Smooth muscle cell (in vitro differentiated cells): ENCODE results near the gene MACROD2. TPM values are rescaled to one million over a fixed set of nuclear protein-coding genes. Genes with fewer than 3 reads are reported as not detected.

Experiments used
- DNase-seq: peaks from one replicate; lab custom pipeline; 2025; ENCODE audit not compliant: unreplicated experiment; lab: John Stamatoyannopoulos, UW
- H2AFZ ChIP-seq: fragments of 200-600 bp; sonication (generic); 2 replicates; pipeline ENCODE4 v1.6.0; 2016; ENCODE audit warnings: antibody characterized with exemption, low read depth, mild to moderate bottlenecking
- H3F3A ChIP-seq: fragments of 200-600 bp; sonication (generic); 2 replicates; pipeline ENCODE4 v1.6.0; 2017; ENCODE audit warnings: antibody characterized with exemption, low read depth
- H3K27ac ChIP-seq: fragments of 200-600 bp; sonication (generic); 2 replicates; pipeline ENCODE4 v1.5.1; 2016; ENCODE audit warnings: low read depth, mild to moderate bottlenecking
- H3K27me3 ChIP-seq: fragments of 200-600 bp; sonication (generic); 2 replicates; pipeline ENCODE4 v1.6.1; 2016; ENCODE audit warnings: low read depth, mild to moderate bottlenecking
- H3K36me3 ChIP-seq: fragments of 200-600 bp; sonication (generic); 2 replicates; pipeline ENCODE4 v1.5.1; 2016; ENCODE audit warnings: low read depth
- H3K4me1 ChIP-seq: fragments of 200-600 bp; sonication (generic); 2 replicates; pipeline ENCODE4 v1.5.1; 2016; ENCODE audit warnings: low read depth
- H3K4me2 ChIP-seq: fragments of 200-600 bp; sonication (generic); 2 replicates; pipeline ENCODE4 v1.6.0; 2016; ENCODE audit warnings: mild to moderate bottlenecking
- H3K4me3 ChIP-seq: fragments of 200-600 bp; sonication (generic); 2 replicates; pipeline ENCODE4 v1.5.1; 2016; ENCODE audit warnings: mild to moderate bottlenecking
- H3K79me2 ChIP-seq: fragments of 200-600 bp; sonication (generic); 2 replicates; pipeline ENCODE4 v1.6.0; 2016; ENCODE audit warnings: low read depth, mild to moderate bottlenecking
- H3K9ac ChIP-seq: fragments of 200-600 bp; sonication (generic); 2 replicates; pipeline ENCODE4 v1.6.0; 2016; ENCODE audit warnings: low read depth
- H3K9me3 ChIP-seq: fragments of 200-600 bp; sonication (generic); replicated peaks from 2 replicates; pipeline ENCODE4 v1.5.1; 2016; ENCODE audit warnings: low read depth
- H4K20me1 ChIP-seq: fragments of 200-600 bp; sonication (generic); 2 replicates; pipeline ENCODE4 v1.6.0; 2016; ENCODE audit warnings: low read depth
- WGBS: methylation state at CpG from one replicate; pipeline ENCODE4 v1.1.7; 2016; ENCODE audit warnings: low lambda C conversion rate; 5-methylcytosine and 5-hydroxymethylcytosine counted together
- polyA plus RNA-seq: library from polyadenylated mRNA; unstranded; fragments of >200 nt; fragmentation: Nextera tagmentation; extraction: Ambion mirVana; gene quantifications from 2 replicates; pipeline ENCODE4 v1.2.1, GENCODE V29; 2016
- total RNA-seq: library from RNA; depleted of rRNA; stranded (reverse); fragments of >200 nt; gene quantifications from 2 replicates; pipeline ENCODE4 v1.2.3, GENCODE V29; 2014
- TF ChIP-seq, protein P1 (sequence below): fragments of 200-600 bp; sonication (generic); IDR thresholded peaks from 2 replicates; pipeline ENCODE4 v1.5.1; 2017; ENCODE audit warnings: borderline replicate concordance, mild to moderate bottlenecking, antibody characterized with exemption; ENCODE audit not compliant: insufficient read depth, poor library complexity, severe bottlenecking

Gene MACROD2
- total and polyA plus RNA-seq, 2 experiments from 2014 or later = 0.04 to 0.32 TPM

DNA sequence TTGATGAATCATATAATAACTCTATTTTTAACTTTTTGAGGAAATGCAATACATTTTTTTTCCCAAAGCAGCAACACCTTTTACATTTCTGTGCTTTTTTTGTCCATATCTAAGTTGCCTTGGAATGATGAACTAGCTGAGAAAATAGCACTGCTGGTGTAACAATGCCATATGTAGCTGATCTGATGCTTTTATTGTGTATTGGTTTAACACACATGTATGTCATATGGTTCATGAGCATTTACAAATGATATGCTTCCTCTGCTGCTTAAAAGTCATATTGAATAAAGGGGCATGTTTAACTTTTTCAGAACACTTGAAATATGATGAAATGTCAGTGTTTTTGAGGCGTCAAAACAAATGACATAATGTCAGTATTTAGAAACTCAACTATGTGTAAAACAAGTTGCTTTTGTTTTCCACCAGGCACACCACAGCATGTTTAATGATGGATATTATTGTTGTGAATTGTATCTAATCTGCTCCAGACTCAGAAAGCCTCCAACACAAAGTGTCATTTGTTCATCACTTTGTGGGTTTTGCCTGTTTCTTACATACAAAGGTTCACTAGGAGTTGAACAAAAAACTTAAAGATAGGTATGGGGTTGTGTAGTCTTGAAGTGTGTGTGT lies 1117.9 kb downstream of the MACROD2 start:
- Histone ChIP-seq H2AFZ (no peak overlapping the region), H4K20me1 (no peaks in the 10 kb centered on the region), H3K27me3 (no peaks in the 10 kb centered on the region), H3K9ac (no peak overlapping the region), H3K4me1 (no peaks in the 10 kb centered on the region), H3K4me3 (no peak overlapping the region), H3K9me3 (no peaks in the 10 kb centered on the region), H3K27ac (no peak overlapping the region), H3F3A (no peaks in the 10 kb centered on the region), H3K36me3 (no peaks in the 10 kb centered on the region), H3K4me2 (no peak overlapping the region), H3K79me2 (no peaks in the 10 kb centered on the region)
- TF ChIP-seq, protein P1, sequence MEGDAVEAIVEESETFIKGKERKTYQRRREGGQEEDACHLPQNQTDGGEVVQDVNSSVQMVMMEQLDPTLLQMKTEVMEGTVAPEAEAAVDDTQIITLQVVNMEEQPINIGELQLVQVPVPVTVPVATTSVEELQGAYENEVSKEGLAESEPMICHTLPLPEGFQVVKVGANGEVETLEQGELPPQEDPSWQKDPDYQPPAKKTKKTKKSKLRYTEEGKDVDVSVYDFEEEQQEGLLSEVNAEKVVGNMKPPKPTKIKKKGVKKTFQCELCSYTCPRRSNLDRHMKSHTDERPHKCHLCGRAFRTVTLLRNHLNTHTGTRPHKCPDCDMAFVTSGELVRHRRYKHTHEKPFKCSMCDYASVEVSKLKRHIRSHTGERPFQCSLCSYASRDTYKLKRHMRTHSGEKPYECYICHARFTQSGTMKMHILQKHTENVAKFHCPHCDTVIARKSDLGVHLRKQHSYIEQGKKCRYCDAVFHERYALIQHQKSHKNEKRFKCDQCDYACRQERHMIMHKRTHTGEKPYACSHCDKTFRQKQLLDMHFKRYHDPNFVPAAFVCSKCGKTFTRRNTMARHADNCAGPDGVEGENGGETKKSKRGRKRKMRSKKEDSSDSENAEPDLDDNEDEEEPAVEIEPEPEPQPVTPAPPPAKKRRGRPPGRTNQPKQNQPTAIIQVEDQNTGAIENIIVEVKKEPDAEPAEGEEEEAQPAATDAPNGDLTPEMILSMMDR = no peak
- no peak for DNase-seq
- 96% methylated on average over 1 of the region's 1 CpG for WGBS

DNA sequence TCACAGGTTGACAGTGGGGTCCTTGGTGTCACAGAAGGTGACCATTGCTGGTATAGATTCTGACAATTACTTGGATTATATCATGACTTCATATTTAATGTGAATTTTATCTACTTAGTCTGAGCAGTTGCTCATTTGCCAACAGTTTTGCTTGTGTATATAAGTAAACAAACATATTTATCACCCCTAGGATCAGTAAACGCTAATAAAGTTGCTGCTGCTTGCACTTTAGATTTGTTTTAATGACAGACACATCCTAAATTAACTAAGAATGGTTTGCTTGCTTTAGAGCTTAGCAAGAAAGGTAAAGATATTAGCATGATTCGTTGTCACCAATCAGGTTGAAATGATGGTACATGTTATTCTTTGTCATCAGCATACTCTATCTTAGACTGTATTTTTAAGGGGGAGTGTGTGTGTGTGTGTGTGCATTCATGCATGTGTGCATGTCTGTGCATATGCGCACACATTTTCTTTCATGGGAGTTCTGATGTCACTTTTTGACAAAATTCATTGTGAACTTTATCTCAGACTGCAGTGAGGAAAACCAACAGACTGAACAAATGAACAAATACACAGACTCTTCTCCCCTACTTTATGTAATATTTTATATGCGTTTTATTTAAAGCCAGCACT lies 1124.7 kb downstream of the MACROD2 start:
- Histone ChIP-seq H3K9me3 (no peaks in the 10 kb centered on the region), H3K27me3 (no peaks in the 10 kb centered on the region), H3F3A (no peaks in the 10 kb centered on the region), H3K27ac (no peak overlapping the region), H3K36me3 (no peaks in the 10 kb centered on the region), H3K9ac (no peak overlapping the region), H4K20me1 (no peaks in the 10 kb centered on the region), H3K4me1 (no peaks in the 10 kb centered on the region), H3K4me3 (no peak overlapping the region), H3K79me2 (no peaks in the 10 kb centered on the region), H3K4me2 (no peak overlapping the region), H2AFZ (no peak overlapping the region)
- 88% methylated on average over 4 of the region's 4 CpGs for WGBS
- TF ChIP-seq, protein P1 = no peak
- no peak for DNase-seq

DNA sequence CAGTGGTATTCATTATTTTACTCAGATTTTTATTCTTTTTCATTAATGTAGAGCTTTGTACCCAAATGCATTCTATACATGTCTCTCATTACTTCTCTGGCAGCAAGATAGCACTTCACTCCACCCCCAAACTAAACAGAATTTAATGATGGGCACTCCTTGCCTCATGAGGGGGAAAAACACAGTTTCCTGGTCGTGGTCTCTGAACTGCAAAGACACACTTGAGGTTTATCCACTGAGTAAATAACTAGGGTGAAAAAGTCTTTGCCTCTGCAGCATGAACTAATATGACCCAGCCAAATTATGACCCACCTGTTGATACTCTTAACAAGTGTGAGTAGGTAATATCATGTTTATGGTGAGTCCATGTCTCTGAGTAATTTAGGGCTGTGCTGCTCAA lies 1127.3 kb downstream of the MACROD2 start:
- H3K27ac ChIP-seq = no peak overlapping the region
- H3K79me2 ChIP-seq = no peaks in the 10 kb centered on the region
- no peaks in the 10 kb centered on the region for H3K36me3 ChIP-seq
- no peak overlapping the region for H3K4me2 ChIP-seq
- no peak overlapping the region for H2AFZ ChIP-seq
- H4K20me1 ChIP-seq = no peaks in the 10 kb centered on the region
- H3K4me1 ChIP-seq = no peaks in the 10 kb centered on the region
- H3K27me3 ChIP-seq = no peaks in the 10 kb centered on the region
- H3K9ac ChIP-seq = no peak overlapping the region
- H3K4me3 ChIP-seq = no peak overlapping the region
- H3F3A ChIP-seq = no peaks in the 10 kb centered on the region
- H3K9me3 ChIP-seq = no peaks in the 10 kb centered on the region
- TF ChIP-seq, protein P1 = no peak
- 79% methylated on average over 1 of the region's 1 CpG for WGBS
- no peak for DNase-seq

DNA sequence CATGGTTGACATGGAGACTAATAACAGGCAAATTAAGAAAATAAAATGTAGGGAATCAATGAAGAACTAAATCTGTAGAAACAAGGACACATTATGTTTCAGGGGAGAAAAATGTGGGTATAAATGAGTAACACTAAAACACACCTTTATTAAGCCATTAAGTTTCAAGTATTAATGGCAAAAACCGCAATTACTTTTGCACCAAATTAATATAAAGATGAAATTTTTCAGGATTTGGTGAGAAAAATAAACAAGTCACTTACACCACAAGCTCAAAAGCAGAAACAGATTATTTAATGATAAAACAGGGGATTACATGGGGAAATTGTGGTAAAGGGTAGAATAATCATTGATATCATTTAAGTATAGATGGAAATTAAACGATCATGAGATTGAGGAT lies 1135.9 kb downstream of the MACROD2 start:
- no peak overlapping the region for H3K27ac ChIP-seq
- DNase-seq = no peak
- no peak overlapping the region for H3K4me3 ChIP-seq
- TF ChIP-seq, protein P1 = no peak
- H3K9me3 ChIP-seq = no peaks in the 10 kb centered on the region
- H3K4me2 ChIP-seq = no peak overlapping the region
- H3K9ac ChIP-seq = no peak overlapping the region
- no peaks in the 10 kb centered on the region for H3K4me1 ChIP-seq
- no peaks in the 10 kb centered on the region for H3K79me2 ChIP-seq
- H4K20me1 ChIP-seq = no peaks in the 10 kb centered on the region
- no peaks in the 10 kb centered on the region for H3F3A ChIP-seq
- no peak overlapping the region for H2AFZ ChIP-seq
- no peaks in the 10 kb centered on the region for H3K27me3 ChIP-seq
- H3K36me3 ChIP-seq = no peaks in the 10 kb centered on the region
- 92% methylated on average over 2 of the region's 2 CpGs for WGBS
